Heart left ventricle (tissue), 16 donors: ENCODE measurements around the gene LINGO3. TPM values are rescaled to one million over a fixed set of nuclear protein-coding genes. Genes with fewer than 3 reads are reported as not detected.

ENCODE experiments used
- ATAC-seq, 4 donors: fragments of 200-7000 bp; cut with Tn5 transposase; one replicate each; pipeline ENCODE4 v1.9.1; 2020 to 2022; ENCODE audit warnings: moderate library complexity in 4 of 4, mild to moderate bottlenecking in 3 of 4, moderate number of reproducible peaks in 1 of 4
- DNase-seq, 5 donors: peaks; one replicate each; pipeline ENCODE4 v3.0.0-alpha.2; 2020
- H3K27ac ChIP-seq, 12 donors: fragments of 200-600 bp; sonication (generic) in 4 of 12; one replicate each; pipeline versions ENCODE4 v1.5.0 to v1.8.0; 2016 to 2022; ENCODE audit warnings: mild to moderate bottlenecking in 2 of 12
- H3K27me3 ChIP-seq, 9 donors: fragments of 200-600 bp; sonication (generic) in 2 of 9; one replicate each; pipeline versions ENCODE4 v1.5.1 to v1.8.0; 2016 to 2022; ENCODE audit warnings: mild to moderate bottlenecking in 3 of 9
- H3K36me3 ChIP-seq, 9 donors: fragments of 200-600 bp; sonication (generic) in 2 of 9; one replicate each; pipeline versions ENCODE4 v1.5.0 to v1.8.0; 2018 to 2022; ENCODE audit warnings: mild to moderate bottlenecking in 2 of 9
- H3K4me1 ChIP-seq, 12 donors: fragments of 200-600 bp; sonication (generic) in 4 of 12; one replicate each; pipeline versions ENCODE4 v1.5.0 to v1.8.0; 2016 to 2022; ENCODE audit warnings: mild to moderate bottlenecking in 3 of 12
- H3K4me3 ChIP-seq, 12 donors: fragments of 200-600 bp; sonication (generic) in 4 of 12; one replicate each; pipeline versions ENCODE4 v1.5.0 to v1.8.0; 2017 to 2022; ENCODE audit warnings: mild to moderate bottlenecking in 9 of 12, moderate library complexity in 4 of 12
- H3K9me3 ChIP-seq, 12 donors: fragments of 200-600 bp; sonication (generic) in 4 of 12; one replicate each; pipeline versions ENCODE4 v1.5.0 to v1.8.0; 2016 to 2022; ENCODE audit warnings: mild to moderate bottlenecking in 1 of 12
- CTCF ChIP-seq, 12 donors: fragments of 200-600 bp; sonication (generic) in 4 of 12; IDR thresholded peaks; one replicate each; pipeline versions ENCODE4 v1.5.0 to v1.8.0; 2018 to 2022; ENCODE audit warnings: antibody characterized with exemption in 12 of 12, mild to moderate bottlenecking in 5 of 12
- POLR2A ChIP-seq, 2 donors: fragments of 450-650 bp; IDR thresholded peaks; one replicate each; pipeline ENCODE4 v1.6.1; 2017; ENCODE audit warnings: antibody characterized with exemption in 2 of 2, mild to moderate bottlenecking in 2 of 2, moderate library complexity in 2 of 2
- WGBS, 4 donors: extraction: QIAGEN DNeasy Blood & Tissue Kit in 2 of 4; methylation state at CpG; one replicate each; pipeline versions ENCODE4 v1.1.5 to v1.1.7; 2013 to 2018; 5-methylcytosine and 5-hydroxymethylcytosine counted together
- intact Hi-C, 10 donors: fragments of 100-400 bp; cut with DNase I; formaldehyde crosslinking; loops; one replicate each; pipeline versions ENCODE4 v1.11.1 to v1.14.2; 2022
- polyA plus RNA-seq, 2 donors: library from polyadenylated mRNA; stranded (reverse); fragments of 200-250 nt; gene quantifications; one replicate each; pipeline ENCODE4 v1.2.3, GENCODE V29; 2013
- total RNA-seq, 9 donors: library from RNA; depleted of rRNA in 2 of 9; stranded (reverse); fragments of >200 nt in 2 of 9; fragmentation: NEBNext Ultra II Directional in 3 of 9; extraction: Animal tissue kit (Norgen Biotek cat#: 25700) in 3 of 9; gene quantifications; one replicate each; pipeline versions ENCODE4 v1.1.0 to v1.2.4, GENCODE V29; 2016 to 2023
- donor health status: ischemic (EF 13 %, LVEDD 7.1; RV severe dilation, severe dysfunction).
- donor health status: healthy with polysubstance abuse.
- donor health status: DM: no; HTN: yes; CAD: no.
- donor health status: DM: no; HTN: no; CAD: no.
- donor health status: ischemic (EF 25% LVEDD 6.9; RV normal size, moderate dysfunction).
- donor health status: ischemic (EF 25% LVEDD 5.7; RV mildly dilated, moderate dysfunction).
- donor health status: healthy.
- donor health status: DM: yes; HTN: yes; CAD: no.
- donor health status: ischemic (EF 35%, LVEDD 5.7; RV mildly dilated, moderate dysfunction).
- donor health status: nonischemic (EF 11% LVEDD 7.7; RV severe dilation, severe dysfunction).
- donor health status: DM: yes; HTN: yes; CAD: no.
- donor health status: PGD.
- donor health status: ischemic (EF 29% LVEDD 5.4; RV normal size, mild dysfunction).
- donor health status: nonischemic (EF 23%, LVEDD 6.1; RV moderate dilation, normal function).

Gene LINGO3
- total and polyA plus RNA-seq, 11 donors: 0.50 TPM; not detected in 10

GRCh38 chr19:2270423-2271233, 37.3 kb downstream of the LINGO3 start:
- WGBS, 4 donors: 0 to 1% (median 0%) methylated on average over 38 to 88 of the region's 88 CpGs
- no peaks in the 10 kb centered on the region for H3K27me3 ChIP-seq
- peaks cover 0 to 34% (median 22%) of the 10 kb centered on the region in 9 donors for H3K36me3 ChIP-seq
- peak overlapping the region; percentile 91 to 100 (median 99) for H3K27ac ChIP-seq
- ATAC-seq (peak; percentile 8 to 56 (median 54)), DNase-seq (peak; percentile 90 to 93 (median 91))
- intact Hi-C loops: loop anchor here in 9 of 10 donors (1.0 to 10.0 kb wide), 12 partner anchors 33 to 124 kb away; partner anchors contain the start of genes PLEKHJ1 (in 5 of the 9), SF3A2 (in 5 of the 9), AP3D1 (in 2 of the 9) and DOT1L (in 2 of the 9)
- no peaks in the 10 kb centered on the region for H3K9me3 ChIP-seq
- peaks cover 9 to 75% (median 50%) of the 10 kb centered on the region in 12 donors for H3K4me1 ChIP-seq
- TF ChIP-seq CTCF (IDR thresholded peaks at IDR 0.05) (no peak), POLR2A (IDR thresholded peaks at IDR 0.05) (peak in 1 of 2 donors; percentile 73)
- peak overlapping the region; percentile 87 to 100 (median 98) for H3K4me3 ChIP-seq

GRCh38 chr19:2270157-2270422, 37.9 kb downstream of the LINGO3 start:
- peak in 1 of 4 donors; percentile 17 for ATAC-seq
- peaks cover 9 to 73% (median 45%) of the 10 kb centered on the region in 12 donors for H3K4me1 ChIP-seq
- H3K36me3 ChIP-seq: peaks cover 0 to 30% (median 22%) of the 10 kb centered on the region in 9 donors
- H3K4me3 ChIP-seq: peak overlapping the region; percentile 87 to 100 (median 98)
- intact Hi-C loops: loop anchor here in 9 of 10 donors (1.0 to 10.0 kb wide), 12 partner anchors 33 to 125 kb away; partner anchors contain the start of genes PLEKHJ1 (in 5 of the 9), SF3A2 (in 5 of the 9), AP3D1 (in 2 of the 9) and DOT1L (in 2 of the 9)
- TF ChIP-seq CTCF (IDR thresholded peaks at IDR 0.05) (no peak), POLR2A (IDR thresholded peaks at IDR 0.05) (no peak)
- peak overlapping the region; percentile 91 to 100 (median 99) for H3K27ac ChIP-seq
- no peaks in the 10 kb centered on the region for H3K9me3 ChIP-seq
- 0 to 2% (median 0%) methylated on average over 18 to 30 of the region's 30 CpGs for WGBS, 4 donors
- H3K27me3 ChIP-seq: no peaks in the 10 kb centered on the region
- DNase-seq: peak in 4 of 5 donors; percentile 54 to 73 (median 64)

GRCh38 chr19:2269244-2270156, 38.5 kb downstream of the LINGO3 start:
- TF ChIP-seq CTCF (IDR thresholded peaks at IDR 0.05) (no peak), POLR2A (IDR thresholded peaks at IDR 0.05) (peak; percentile 100)
- 0 to 1% (median 0%) methylated on average over 10 to 103 of the region's 103 CpGs for WGBS, 4 donors
- ATAC-seq (peak; percentile 89 to 92 (median 91)), DNase-seq (peak; percentile 98 to 100 (median 99))
- H3K27ac ChIP-seq: peak overlapping the region; percentile 91 to 100 (median 99)
- H3K9me3 ChIP-seq: no peaks in the 10 kb centered on the region
- no peaks in the 10 kb centered on the region for H3K27me3 ChIP-seq
- H3K36me3 ChIP-seq: peaks cover 0 to 30% (median 22%) of the 10 kb centered on the region in 9 donors
- intact Hi-C loops: loop anchor here in 9 of 10 donors (1.0 to 10.0 kb wide), 12 partner anchors 32 to 125 kb away; partner anchors contain the start of genes PLEKHJ1 (in 6 of the 9), SF3A2 (in 6 of the 9), AP3D1 (in 2 of the 9) and DOT1L (in 2 of the 9)
- peaks cover 9 to 74% (median 42%) of the 10 kb centered on the region in 12 donors for H3K4me1 ChIP-seq
- H3K4me3 ChIP-seq: peak overlapping the region; percentile 87 to 100 (median 98)
